Endometrial microvascular endothelial cells (primary cell): Measurements from ENCODE around the gene KLF11. TPM values are rescaled to one million over a fixed set of nuclear protein-coding genes. Genes with fewer than 3 reads are reported as not detected.

Experiments used
- in situ Hi-C: cut with HindIII; loops from 2 replicates; pipeline ENCODE4 v1.10.0; 2017; ENCODE audit warnings: low sequenced_read_pairs, low pct_unique_long_range_greater_than_20kb; ENCODE audit errors: inconsistent ontology term
- total RNA-seq: library from RNA; depleted of rRNA; stranded (reverse); fragments of >200 nt; gene quantifications from one replicate; pipeline ENCODE4 v1.2.3, GENCODE V29; 2015; ENCODE audit errors: inconsistent ontology term

Gene KLF11
- total RNA-seq, 1 donor from 2014 or later: 4.3 TPM

DNA sequence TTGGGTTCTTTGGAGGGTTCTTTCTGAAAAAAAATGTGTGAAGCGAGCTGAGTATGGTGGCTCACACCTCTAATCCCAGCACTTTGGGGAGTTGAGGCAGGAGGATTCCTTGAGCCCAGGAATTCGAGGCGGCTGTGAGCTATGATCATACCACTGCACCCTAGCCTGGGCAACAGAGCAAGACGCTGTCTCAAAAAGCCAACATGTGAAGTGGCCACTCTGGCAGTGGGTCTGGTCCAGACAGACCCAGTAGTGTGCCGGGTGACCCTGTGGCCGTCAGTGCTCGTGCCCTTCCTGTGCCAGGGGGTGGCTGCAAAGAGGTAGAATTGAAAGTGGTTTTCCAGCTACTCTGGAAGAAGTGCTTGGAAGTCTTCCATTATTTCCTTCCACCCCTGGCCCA is 11.6 kb downstream of the KLF11 start:
- in situ Hi-C loops: no loop called here

- in situ Hi-C loops: no loop called here
These were observed 13.1 kb downstream of the KLF11 start for GRCh38 chr2:10056439-10056838.

- in situ Hi-C loops: no loop called here
These were observed 14.1 kb downstream of the KLF11 start for GRCh38 chr2:10057231-10058107.

DNA sequence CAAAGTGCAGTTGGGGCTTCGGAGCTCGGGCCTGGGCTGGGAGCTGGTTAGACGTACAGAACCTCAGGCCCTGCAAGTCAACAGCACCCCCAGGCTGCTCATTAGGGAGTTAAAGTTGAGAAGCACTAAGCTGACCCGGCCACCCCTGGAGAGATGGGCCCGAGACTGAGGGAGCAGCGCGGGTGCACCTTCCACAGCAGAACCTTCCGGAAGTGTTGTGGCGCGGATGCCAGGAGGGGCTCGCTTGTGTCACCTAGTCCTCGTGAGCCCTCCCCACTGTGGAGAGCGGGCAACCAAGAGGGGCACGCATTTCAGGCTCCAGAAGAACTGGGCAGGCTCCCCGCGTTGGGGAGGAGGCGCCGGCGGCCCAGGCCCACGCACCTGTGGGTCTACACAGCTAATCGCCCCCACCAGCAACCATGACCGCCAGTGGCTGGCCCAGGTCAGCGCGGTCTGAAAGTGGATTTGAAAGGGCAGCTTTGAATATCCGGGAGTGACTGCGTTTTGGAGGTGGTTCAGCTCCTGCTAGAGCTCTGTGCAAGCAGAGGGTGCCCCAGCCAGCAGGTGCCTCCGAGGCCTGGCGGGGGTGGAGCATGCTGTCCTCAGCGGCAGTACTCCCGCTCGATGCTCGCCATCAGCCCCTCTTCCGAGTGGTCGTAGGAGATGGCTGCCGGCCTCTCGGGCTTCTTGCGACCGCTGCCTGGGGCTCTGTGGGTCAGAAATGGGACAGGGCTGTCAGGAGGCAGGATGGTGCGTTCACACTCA is 15.1 kb downstream of the KLF11 start:
- in situ Hi-C loops: no loop called here

DNA sequence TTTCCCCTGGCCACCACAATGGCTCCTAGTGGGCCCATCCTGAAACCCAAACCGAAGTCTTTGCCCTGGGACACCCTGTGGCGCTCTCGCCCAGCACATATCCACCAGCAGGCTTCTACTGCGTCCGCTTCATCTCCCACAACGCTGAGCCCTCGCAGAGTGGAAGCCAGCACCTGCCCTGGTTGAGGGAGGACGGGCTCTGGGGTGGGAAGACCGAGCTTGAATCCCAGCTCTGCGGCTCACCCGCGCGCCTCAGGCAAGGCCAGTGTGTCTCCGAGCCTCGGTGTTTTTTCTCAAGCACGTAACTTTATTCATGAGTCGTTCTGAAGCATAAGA is 15.6 kb downstream of the KLF11 start:
- in situ Hi-C loops: no loop called here

DNA sequence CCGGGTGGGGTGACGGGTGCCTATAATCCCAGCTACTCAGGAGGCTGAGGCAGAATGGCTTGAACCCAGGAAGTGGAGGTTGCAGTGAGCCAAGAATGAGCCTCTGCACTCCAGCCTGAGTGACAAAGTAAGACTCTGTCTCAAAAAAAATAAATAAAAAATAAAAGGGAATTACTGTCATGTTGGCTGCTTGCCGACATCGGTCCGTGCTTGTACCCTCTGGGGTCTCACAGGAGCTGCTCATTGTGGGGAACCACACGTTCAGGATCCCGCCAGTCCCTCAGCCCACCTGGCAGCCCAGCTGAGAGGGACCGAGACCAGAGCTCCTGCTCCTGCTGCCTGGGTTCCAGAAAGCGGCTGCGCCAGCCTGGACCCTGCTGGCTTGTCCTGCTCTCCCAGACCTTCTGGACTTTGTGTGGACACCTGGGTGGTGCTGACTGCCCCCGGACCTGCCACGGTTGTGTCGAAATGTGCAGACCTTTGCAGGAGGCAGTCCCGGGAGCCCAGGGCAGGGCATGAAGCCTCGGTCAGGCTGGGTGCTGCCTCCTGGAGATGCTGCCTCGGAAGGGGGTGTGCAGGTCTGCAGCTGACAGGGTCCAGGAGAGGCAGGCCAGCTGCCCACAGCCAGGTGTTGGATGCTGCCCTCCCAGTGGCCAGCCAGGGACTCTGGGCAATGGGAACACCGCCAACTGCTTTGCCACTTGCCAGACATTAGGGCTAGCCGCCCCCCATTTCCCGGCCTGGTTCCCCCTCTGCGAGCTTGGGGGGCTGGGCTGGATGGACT is 16.4 kb downstream of the KLF11 start:
- in situ Hi-C loops: no loop called here

DNA sequence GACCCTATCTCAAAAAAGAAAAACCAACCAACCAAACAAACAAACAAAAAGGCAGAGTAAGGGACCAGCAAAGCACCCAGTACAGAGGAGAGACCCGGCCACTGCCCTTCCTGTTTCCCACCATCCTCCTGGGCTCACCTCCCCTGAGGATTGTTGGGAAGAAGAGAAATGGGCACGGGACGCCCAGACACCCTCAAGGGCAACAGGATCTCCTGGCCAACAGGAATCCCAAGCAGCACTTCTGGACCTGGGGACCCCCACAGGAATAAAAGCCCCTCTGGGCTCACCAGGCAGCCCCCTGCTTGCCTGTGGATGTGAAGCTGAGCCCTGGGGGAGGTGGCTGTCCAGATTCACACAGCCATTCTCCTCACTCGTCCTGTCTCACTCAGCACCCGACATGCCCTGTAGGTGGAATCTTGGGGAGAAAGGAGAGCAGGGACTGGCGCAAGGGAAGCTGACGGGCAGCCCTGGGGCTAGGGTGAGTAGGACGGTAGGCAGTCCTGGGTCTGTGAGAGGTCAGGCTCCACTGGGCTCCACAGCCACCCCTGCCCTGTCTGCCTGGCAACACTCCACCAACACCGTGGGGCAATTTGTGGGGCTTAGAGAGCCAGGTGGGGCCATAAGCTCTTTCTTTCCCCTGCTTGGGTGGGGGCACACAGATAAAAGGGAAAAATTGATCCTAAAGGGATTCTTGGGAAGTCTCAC is 18.0 kb downstream of the KLF11 start:
- in situ Hi-C loops: no loop called here

- in situ Hi-C loops: no loop called here
These were observed 19.6 kb downstream of the KLF11 start for GRCh38 chr2:10062931-10063365.

- in situ Hi-C loops: no loop called here
These were observed 20.2 kb downstream of the KLF11 start for GRCh38 chr2:10063566-10063965.

- in situ Hi-C loops: no loop called here
These were observed 21.8 kb downstream of the KLF11 start for GRCh38 chr2:10064932-10065772.

DNA sequence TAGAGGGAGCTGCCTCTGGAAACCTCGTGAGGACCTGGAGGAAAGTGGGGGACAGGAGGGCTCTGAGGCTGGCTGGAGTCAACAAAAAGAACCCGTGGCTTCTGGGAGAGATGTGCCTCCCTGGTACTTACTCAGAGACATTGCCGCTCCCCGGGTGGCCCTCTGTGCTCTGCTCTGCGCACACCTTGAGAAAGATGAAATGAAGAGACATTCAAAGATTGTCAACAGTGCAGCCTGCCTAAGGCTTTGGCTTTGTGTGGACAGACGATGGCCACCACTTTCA is 22.4 kb downstream of the KLF11 start:
- in situ Hi-C loops: no loop called here

DNA sequence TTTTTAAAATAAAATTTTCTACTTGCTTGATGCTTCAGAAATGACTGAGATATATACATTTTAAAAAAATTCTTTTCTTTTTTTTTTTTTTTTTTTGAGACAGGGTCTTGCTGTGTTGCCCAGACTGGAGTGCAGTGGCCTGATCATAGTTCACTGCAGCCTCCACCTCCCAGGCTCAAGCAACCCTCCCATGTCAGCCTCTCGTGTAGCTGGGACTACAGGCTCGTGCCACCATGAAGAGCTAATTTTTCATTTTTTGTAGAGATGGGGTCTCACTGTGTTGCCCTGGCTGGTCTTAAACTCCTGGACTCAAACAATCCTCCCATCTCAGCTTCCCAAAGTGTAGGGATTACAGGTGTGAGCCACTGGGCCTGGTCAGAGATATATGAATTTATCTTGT is 24.0 kb downstream of the KLF11 start:
- in situ Hi-C loops: no loop called here

DNA sequence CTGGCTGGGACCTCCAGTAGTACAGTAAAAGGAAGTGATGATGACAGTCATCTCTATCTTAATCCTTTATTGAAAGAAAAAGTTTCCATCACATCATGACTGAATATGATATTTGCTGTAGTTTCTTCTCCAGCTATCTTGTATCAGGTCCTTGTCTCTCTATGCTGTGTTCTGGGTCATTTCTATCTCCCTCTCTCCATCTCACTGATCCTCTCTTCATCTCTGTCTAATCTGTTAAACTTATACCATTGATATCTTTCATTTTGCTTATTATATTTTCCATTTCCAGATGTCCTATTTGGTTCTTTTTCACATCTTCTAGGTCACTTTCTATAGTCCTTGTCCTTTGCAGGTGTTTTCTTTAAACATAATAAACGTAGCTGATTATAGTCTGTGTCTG is 24.5 kb downstream of the KLF11 start:
- in situ Hi-C loops: no loop called here

DNA sequence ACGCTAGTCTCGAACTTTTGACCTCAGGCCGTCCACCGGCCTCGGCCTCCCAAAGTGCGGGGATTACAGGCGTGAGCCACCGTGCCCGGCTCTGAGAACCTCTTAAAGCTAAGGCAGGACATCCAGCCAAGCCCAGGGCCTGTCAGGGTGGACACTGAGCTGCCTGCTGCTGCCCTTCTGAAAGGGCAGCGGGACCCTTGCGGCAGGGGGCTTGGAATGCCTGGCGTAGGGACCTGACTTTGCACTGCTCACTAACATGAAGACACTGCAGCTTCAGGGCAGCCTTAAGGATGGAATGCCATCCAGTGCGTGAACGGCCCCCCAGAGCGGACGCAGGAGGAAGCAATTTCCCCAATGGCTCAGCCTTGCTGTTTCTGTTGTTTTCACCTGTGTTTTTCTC is 27.8 kb downstream of the KLF11 start:
- in situ Hi-C loops: no loop called here

DNA sequence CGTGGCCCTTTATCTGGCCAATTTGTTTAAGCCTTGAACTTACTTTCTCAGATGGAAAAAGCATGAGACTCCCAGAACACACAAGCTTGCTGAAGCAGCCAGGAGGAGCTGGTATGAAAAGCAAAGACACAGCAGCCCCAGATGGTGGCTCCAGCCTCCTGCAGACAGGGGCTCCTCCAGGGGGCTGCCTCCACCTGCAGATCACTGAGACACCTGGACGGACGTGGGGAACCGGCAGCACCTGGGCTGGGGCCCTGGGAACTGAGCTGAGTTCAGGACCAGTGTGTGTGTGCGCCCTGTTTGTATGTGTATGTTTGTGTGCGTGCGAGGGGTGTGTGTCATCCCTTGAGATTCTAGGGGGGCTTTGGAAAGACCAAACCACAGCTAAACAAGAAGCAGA is 28.2 kb downstream of the KLF11 start:
- in situ Hi-C loops: no loop called here

- in situ Hi-C loops: no loop called here
These were observed 29.5 kb downstream of the KLF11 start for GRCh38 chr2:10072656-10073480.

DNA sequence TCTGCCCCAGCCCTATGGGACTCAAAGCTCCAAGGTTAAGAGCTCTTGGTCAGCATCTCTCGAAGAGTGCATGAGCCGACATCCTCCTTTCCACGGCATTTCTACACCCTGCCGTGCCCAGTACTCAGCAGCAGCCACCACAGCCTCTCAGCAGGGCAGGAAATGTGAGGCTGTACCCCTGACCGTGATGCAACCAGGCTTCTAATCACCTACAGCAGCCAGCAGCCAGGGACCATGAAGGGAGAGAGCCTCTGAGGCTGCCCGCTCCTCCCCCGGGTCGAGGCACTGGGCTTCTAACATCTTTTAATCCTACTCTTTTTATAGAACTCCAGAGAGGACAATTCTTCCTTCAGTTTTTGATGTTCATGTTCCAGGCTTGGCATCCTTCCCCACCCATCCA is 30.4 kb downstream of the KLF11 start:
- in situ Hi-C loops: no loop called here

- in situ Hi-C loops: no loop called here
These were observed 31.8 kb downstream of the KLF11 start for GRCh38 chr2:10075101-10075500.
